Hematopoietic multipotent progenitor cell treated with erythropoietin and hydrocortisone succinate and interleukin-3 and kit ligand, for 15 days (in vitro differentiated cells): Measurements from ENCODE around the gene MAST3.
A peak's percentile ranks its signal among the peaks of the same experiment; 100 is the strongest.

ENCODE experiments used
- DNase-seq: peaks from one replicate; pipeline ENCODE4 v3.0.0-alpha.2; 2015; ENCODE audit warnings: low spot score

Gene MAST3

GRCh38 chr19:18190278-18190677, 92.7 kb downstream of the MAST3 start:
- DNase-seq, result no peak

DNA sequence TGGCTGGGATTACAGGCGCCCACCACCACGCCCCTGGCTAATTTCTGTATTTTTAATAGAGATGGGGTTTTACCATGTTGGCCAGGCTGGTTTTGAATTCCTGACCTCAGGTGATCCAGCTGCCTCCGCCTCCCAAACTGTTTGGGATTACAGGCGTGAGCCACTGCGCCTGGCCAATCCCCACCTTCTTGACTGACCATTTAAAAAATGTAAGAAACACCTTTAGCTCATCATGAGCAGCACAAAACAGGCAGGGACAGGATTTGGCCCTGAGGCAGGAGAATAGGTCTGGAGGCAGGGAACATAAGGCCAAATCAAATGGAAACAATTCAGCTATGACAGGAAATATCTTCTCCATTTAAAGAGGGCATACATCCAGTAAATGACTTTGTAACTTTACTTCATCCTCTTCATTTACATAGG, 94.1 kb downstream of the MAST3 start:
- DNase-seq, result no peak

DNA sequence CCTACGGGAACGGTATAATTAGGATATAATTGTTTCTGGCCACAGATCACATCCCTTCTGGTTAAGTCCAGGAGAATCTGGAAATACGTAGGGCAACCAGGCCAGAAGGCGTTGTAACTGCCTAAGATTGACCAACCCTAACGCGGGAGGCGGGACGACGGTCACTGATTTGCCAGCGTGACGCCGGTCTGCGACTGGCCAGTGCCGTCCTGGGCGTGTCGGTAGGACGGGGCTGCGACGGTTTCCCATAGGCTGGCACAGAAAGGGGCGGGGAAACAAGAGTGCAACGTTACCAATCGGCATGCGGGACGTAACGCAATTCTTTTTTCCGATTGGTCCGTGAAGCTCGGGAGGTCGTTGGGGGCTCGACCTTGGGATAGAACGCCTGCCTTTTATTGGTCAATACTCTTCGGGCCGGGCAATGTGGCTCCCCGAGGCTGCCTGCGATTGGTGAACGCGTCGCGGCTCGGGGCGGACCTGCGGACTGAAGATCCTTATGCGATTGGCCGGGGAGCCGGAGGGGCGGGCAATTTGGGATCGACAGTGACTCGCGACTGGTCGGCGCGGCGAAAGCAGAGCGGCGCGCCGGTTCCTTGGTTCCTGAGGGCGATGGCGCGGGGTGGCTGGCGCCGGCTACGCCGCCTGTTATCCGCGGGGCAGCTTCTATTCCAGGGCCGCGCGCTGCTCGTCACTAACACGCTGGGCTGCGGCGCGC, 95.3 kb downstream of the MAST3 start, which contains the start of gene MPV17L2:
Gene MPV17L2, plus strand, starts transcription at position 546 of the 715 bp plus-strand sequence. Its CDS starts 64 bp downstream, at position 610.
- peak; percentile 100 for DNase-seq

- DNase-seq, result no peak
These were observed 96.0 kb downstream of the MAST3 start for GRCh38 chr19:18193388-18194180.

DNA sequence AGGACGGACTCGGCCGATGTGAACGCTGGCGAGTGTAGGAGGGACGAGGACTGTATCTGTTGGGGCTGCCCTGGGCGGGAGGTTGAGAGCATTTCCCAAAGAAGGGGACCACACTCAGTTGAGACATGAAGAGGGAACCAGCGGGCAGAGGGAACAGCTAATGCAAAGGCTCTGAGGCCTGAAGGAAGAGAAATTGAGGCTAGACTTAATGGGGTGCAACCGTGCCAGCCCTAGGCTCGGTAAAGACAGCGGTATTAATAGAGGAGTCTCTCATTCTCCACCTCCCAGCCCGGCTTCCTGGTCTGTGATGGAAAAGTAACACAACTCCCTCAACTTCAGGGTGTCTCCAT, 96.6 kb downstream of the MAST3 start:
- DNase-seq, result no peak

DNA sequence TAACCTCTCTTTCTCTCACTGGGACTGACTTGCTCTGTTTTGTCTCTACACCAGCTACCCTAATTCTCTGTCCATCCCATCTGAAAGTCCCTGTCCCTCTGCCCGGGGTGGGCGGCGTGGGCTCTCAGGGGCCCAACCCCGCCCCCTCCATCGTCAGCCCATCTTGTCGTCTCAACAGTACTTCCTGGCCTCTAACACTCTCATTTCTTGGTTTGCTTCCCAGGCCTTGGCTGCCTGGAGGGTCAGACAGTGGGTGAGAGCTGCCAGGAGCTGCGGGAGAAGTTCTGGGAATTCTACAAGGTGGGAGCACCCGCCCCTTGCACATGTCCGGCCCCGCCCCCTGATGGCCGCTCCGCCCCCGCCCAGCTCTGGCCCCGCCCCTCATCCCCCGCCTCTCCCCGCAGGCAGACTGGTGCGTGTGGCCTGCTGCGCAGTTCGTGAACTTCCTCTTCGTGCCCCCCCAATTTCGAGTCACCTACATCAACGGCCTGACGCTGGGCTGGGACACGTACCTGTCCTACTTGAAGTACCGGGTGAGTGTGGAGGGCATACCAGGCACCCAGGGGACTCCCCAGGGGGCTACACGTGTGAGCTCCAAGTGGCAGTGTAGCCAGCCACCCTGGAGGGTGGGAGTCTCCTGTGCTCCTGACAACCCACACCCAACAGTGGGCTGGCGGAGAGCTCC, 97.1 kb downstream of the MAST3 start:
- peak; percentile 37 for DNase-seq

GRCh38 chr19:18196511-18196845, 98.9 kb downstream of the MAST3 start:
- no peak for DNase-seq

GRCh38 chr19:18197306-18197705, 99.7 kb downstream of the MAST3 start:
- no peak for DNase-seq

DNA sequence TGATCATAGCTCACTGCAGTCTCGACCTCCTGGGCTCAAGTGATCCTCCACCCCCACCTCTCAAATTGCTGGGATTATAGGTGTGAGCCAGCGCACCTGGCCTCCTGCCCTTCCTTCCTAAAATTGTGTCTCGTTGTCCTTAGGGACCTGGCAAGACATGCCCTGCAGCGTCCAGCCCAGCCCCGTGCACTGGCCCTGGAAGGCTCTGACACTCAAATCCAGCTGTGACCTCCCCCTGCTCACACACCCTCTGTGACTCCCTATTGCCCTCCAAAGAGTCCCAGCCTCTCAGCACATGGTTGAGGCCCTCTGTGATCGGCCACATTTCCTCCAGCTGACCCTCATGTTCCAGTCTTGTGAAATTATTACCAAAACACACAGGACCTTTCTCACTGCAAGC, 100.4 kb downstream of the MAST3 start:
- no peak for DNase-seq

- DNase-seq, result no peak
These were observed 100.8 kb downstream of the MAST3 start for GRCh38 chr19:18198374-18198773.
